Measurements from ENCODE around the gene MROH8.
A peak's percentile ranks its signal among the peaks of the same experiment; 100 is the strongest.

Gene MROH8

GRCh38 chr20:37178839-37179682 is at the start of gene MROH8, which contains the start of gene RPN2:
Gene MROH8 (minus strand): TSS chr20:37179548.
Gene RPN2 (plus strand): TSS chr20:37179330. CDS start chr20:37179357, 27 bp downstream.
- peak; percentile 93 for DNase-seq

DNA sequence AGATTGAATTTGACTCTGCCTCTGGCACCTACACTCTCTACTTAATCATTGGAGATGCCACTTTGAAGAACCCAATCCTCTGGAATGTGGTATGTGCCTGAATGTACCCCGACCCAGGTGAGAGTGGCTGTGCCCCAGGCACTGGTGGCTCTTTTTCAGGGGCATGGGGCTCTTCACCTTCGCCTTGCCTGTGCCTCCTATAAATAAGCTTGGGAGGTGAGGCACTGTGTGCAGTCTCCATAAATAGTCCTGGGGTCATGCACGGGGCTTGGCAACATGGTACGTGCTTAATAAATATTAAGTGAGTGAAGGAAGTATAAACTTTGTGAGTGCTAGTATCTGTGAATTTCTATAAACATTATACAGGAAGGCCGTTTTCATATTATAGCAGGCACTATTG is 49.3 kb upstream of the MROH8 start:
- DNase-seq: no peak

DNA sequence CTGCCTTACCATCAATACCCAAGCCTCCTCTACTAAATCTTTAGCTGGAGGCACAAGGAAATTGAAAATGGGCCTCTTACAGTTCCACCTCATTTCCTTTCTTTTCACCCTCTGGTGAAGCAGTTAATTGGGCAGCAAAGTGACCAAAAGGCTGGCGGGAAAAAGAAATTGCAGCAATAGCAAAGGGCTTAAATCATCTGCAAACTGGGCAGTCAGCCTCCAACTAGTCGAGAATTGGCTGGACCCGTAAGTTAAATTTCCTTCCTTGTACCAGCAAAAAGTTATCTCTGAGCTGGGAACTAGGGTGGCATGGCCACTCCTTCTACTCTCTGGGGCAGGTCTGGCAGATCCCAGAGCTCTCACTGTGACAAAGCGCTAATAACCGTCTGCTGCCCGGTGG is 48.7 kb upstream of the MROH8 start:
- no peak for DNase-seq

GRCh38 chr20:37226889-37227288 is 47.5 kb upstream of the MROH8 start:
- DNase-seq: no peak

DNA sequence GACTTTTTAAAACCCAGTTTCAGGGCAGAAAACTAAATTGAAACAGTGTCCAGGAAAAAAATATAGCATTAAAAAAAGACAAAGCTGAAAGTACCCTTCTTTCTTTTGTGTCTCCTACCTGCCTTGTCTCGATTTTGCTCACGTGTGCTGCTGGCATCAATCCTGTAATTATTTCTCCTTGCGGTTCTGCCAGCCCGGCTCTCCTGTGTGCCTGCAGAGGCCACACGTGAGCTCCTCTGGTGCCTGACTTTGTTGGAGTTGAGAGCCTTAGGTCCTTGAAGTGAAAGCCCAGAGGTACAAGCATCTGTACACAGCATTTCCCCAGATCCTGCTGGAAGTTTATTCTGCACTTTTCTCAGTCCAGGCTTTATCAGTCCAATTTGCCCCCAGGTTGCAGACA is 45.8 kb upstream of the MROH8 start:
- DNase-seq: no peak

GRCh38 chr20:37223053-37223452 is 43.7 kb upstream of the MROH8 start:
- peak; percentile 53 for DNase-seq

GRCh38 chr20:37222086-37222485 is 42.7 kb upstream of the MROH8 start:
- DNase-seq: no peak

DNA sequence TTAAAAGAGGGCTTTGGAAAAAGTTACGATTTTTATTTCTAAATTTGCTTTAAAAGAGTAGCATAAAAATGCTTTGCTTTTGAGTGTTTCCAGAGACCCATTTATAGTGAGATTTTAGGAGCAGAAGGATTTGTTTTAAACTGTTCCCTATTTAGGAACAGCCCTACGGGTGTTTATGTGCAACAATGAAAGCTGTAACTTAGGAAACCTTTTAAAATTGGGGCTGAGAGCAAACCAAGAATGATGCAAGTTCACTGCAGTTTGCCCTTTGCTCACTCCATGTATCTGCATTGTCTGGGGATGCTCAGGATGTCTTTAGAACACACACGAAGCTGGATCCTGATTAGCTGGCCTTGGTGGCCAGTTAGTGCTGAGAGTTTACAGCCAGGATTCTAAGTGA is 41.4 kb upstream of the MROH8 start:
- no peak for DNase-seq

GRCh38 chr20:37219751-37220668 is 40.7 kb upstream of the MROH8 start:
- DNase-seq: no peak

- no peak for DNase-seq
Observed at GRCh38 chr20:37218976-37219375, 39.6 kb upstream of the MROH8 start.

DNA sequence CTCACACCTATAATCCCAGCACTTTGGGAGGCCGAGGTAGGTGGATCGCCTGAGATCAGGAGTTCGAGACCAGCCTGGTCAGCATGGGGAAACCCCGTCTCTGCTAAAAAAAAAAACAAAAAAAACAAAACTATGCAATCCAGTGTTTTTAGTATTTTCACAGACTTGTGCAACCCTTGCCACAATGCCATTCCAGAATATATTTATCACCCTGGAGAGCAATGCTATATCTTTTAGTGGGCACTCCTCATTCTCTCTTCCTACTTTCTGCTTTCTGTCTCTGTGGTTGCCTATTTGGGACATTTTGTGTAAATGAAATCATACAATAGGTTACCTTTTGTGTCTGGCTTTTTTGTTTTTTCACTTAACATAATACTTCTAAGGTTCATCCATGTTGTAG is 39.1 kb upstream of the MROH8 start:
- no peak for DNase-seq

DNA sequence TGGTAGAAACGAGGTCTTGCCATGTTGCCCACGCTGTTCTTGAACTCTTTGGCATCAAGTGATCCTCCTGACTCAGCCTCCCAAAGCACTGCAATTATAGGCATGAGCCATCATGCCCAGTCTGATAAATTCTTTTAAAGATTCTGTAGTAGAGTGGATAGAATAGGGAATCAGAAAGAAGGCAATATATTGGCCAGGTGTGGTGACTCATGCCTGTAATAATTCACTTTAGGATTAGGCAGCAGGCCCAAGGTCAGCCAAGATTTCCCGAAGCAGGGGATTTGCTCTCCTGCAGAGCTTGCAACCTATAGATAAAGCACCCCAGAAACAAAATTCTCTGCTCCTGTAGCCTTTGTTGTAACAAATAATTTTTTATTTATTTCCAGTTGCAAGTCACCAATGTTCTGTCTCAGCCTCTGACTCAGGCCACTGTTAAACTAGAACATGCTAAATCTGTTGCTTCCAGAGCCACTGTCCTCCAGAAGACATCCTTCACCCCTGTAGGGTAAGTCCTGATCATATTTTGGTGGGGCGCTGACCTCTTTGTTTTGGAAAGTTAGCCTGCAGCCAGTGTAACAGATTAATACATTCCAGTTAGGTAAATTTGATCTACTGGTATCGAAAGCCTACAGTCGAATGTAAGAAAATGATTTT is 30.4 kb upstream of the MROH8 start:
- DNase-seq: no peak

- no peak for DNase-seq
Observed at GRCh38 chr20:37209193-37209592, 29.8 kb upstream of the MROH8 start.

DNA sequence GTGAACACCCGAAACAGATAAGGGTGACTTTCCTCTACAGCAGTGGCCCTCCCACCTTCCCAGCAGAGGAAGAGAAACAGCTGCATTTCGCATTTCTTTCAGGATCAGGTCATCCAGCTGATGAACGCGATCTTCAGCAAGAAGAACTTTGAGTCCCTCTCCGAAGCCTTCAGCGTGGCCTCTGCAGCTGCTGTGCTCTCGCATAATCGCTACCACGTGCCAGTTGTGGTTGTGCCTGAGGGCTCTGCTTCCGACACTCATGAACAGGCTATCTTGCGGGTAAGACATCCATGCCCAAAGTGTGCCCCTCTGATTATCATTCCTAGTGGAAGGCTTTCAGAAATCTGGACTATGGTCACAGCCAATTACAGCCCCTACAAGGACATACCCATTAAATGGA is 27.8 kb upstream of the MROH8 start:
- DNase-seq: no peak

DNA sequence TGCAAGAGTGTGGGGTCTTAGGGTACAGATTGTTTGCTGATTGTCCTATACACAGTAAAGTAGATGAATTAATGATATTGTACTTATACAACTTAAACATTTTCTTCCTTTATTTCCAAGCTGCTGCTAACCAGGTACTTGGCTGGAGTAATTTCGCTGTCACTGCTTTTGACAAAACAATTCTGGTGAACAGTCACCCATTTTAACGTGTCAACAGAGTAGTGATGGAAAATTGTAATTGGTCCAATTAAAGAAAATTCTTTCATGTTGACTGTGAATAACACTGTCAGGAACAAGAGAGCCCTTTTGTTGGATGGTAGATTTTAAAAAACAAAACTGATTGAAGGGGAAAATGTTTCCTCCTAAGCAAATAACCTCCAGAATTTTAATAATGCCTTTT is 26.4 kb upstream of the MROH8 start:
- no peak for DNase-seq

DNA sequence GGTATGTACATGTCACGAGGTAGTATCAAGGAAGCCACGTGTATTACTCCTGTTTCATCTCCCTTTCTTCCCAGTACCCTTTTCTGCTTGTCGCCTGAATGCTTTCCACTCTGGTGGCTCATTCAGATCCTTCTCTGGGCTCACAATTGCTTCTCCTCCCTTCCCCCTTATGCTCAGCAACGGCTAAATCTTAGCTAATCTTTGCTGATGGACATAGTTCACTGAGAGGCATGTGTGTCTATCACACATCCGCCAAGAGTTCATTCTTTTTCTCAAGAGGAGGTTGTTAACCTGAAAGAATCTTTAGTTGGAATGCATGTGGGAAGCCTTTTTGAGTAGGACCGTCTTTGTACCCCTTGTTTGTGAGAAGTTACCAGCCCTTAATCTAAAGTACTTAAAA is 25.8 kb upstream of the MROH8 start:
- no peak for DNase-seq

GRCh38 chr20:37204056-37204455 is 24.7 kb upstream of the MROH8 start:
- no peak for DNase-seq

DNA sequence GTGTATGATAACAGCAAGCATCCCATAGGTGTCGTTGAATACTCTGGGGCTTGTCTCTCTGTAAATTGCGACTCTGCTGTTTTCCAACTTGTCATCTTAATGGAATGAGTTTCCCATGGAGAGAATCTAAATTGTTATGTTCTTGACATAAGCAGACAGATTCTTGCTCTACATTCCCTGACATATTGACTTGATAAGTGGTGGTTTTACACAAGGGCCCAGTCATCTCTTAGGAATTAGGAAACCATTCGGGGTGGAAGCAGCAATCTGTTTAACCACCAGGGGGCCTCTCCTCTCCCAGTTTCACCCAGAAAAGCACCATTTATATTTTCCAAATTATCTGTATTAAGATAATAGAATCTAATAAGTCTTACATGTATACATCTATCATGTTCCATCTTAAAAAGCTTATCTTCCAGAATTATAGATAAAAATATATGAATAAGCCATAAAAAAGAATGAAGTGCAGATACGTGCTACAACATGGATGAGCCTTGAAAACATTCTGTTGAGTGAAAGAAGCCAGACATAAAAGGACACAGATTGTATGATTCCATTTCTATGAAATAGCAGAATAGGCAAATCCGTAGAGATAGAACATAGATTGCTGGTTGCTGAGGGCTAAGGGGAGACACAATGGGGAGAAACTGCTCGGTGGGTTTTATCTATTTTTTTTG is 23.1 kb upstream of the MROH8 start:
- no peak for DNase-seq

GRCh38 chr20:37201827-37202162 is 22.4 kb upstream of the MROH8 start:
- DNase-seq: no peak

DNA sequence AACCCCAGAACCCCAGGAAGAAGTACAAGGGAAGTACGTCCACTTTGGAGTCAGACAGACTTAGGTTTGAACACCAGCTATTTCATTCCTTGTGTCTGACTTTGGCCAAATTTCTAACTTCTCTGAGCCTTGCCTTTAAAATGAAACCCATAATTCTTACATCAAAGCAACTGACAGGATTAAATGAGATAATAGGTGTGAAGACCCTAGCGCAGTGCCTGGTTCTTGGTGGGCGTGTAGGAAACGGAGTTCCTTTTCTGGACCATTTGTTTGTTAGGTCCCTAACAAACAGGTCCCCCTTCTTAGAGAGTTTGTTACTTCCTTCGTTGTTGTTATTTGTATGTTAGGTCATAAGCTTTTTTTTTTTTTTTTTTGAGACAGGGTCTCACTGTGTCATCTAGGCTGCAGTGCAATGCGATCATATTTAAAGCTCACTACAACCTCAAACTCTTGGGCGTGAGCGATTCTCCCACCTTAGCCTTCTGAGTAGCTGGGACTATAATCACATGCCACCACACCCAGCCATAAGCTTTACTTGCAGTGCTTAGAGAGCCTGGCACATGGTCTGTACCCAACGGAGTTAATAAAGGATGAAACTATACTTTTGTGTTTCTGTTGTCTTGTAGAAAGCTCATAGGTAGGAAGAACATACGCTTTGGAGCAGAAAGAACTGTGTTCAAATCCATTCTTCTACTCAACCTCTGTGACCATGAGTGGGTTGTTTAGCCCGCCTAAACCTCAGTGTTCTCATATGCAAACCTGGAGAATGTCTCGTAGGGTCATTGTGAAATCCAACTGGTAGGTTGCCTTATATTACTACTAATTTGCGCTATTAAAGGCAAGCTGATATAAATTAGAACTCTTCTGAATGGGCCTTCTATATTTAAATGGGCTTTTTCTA is 21.8 kb upstream of the MROH8 start:
- no peak for DNase-seq

- DNase-seq: no peak
Observed at GRCh38 chr20:37200376-37200775, 21.0 kb upstream of the MROH8 start.
